IMR-90 (cell line): ENCODE data around the gene ASB1. TPM values are rescaled to one million over a fixed set of nuclear protein-coding genes. Genes with fewer than 3 reads are reported as not detected.

Experiments
- ATAC-seq: fragments of 200-7000 bp; cut with Tn5 transposase; 2 replicates; pipeline ENCODE4 v1.9.1; 2020; ENCODE audit warnings: low read depth, mild to moderate bottlenecking, moderate library complexity
- BruUV-seq: library from RNA; stranded (reverse); fragments of 400-500 nt; replicated peaks from 2 replicates; lab custom pipeline; 2021; lab: Mats Ljungman, UMichigan
- CTCF ChIA-PET: fragments of 300-600 bp; formaldehyde crosslinking; extraction: SDS; loops from one replicate; lab custom pipeline; 2021; ENCODE audit warnings: antibody characterized with exemption; lab: Yijun Ruan, JAX
- POLR2A ChIA-PET: fragments of 300-600 bp; sonication (Branson Sonifier 250); formaldehyde crosslinking; loops from one replicate; lab custom pipeline; 2022; ENCODE audit warnings: antibody characterized with exemption; ENCODE audit not compliant: unreplicated experiment; lab: Charles Lee
- DNase-seq: peaks from one replicate; pipeline ENCODE4 v3.0.0; 2013
- H2AFZ ChIP-seq: replicated peaks from 2 replicates; pipeline ENCODE3; 2013; ENCODE audit warnings: low read length, mild to moderate bottlenecking; ENCODE audit not compliant: poor library complexity
- H2AK5ac ChIP-seq: 2 replicates; pipeline ENCODE4 v1.6.1; 2013; ENCODE audit warnings: low read depth, low read length, inconsistent platforms
- H2AK9ac ChIP-seq: replicated peaks from 2 replicates; pipeline ENCODE3; 2013; ENCODE audit warnings: mild to moderate bottlenecking, low read depth, low read length, moderate library complexity; ENCODE audit not compliant: poor library complexity
- H2BK120ac ChIP-seq: 2 replicates; pipeline ENCODE4 v1.6.1; 2013; ENCODE audit warnings: low read depth, low read length, inconsistent platforms
- H2BK15ac ChIP-seq: 3 replicates; pipeline ENCODE4 v1.6.1; 2013; ENCODE audit warnings: low read depth, low read length, inconsistent platforms
- H2BK20ac ChIP-seq: 2 replicates; pipeline ENCODE4 v1.6.1; 2013; ENCODE audit warnings: low read depth, mild to moderate bottlenecking, inconsistent platforms, low read length, moderate library complexity
- H2BK5ac ChIP-seq: 2 replicates; pipeline ENCODE4 v1.6.1; 2013; ENCODE audit warnings: mild to moderate bottlenecking, low read depth, low read length, inconsistent platforms; ENCODE audit not compliant: poor library complexity, severe bottlenecking
- H3K14ac ChIP-seq: replicated peaks from 2 replicates; pipeline ENCODE4 v1.6.1; 2013; ENCODE audit warnings: low read depth, low read length, inconsistent platforms
- H3K18ac ChIP-seq: 2 replicates; pipeline ENCODE4 v1.6.1; 2013; ENCODE audit warnings: low read depth, low read length, control low read depth
- H3K23ac ChIP-seq: 2 replicates; pipeline ENCODE4 v1.6.1; 2013; ENCODE audit warnings: low read depth, low read length, inconsistent platforms
- H3K27ac ChIP-seq: 2 replicates; pipeline ENCODE4 v1.5.1; 2013; ENCODE audit warnings: mild to moderate bottlenecking, control low read depth, low read length; ENCODE audit not compliant: insufficient read depth
- H3K27me3 ChIP-seq: 2 replicates; pipeline ENCODE4 v1.6.1; 2013; ENCODE audit warnings: low read length; ENCODE audit not compliant: control insufficient read depth, insufficient read depth
- H3K36me3 ChIP-seq: 2 replicates; pipeline ENCODE4 v1.6.1; 2013; ENCODE audit warnings: low read length, mixed read lengths; ENCODE audit not compliant: control insufficient read depth, insufficient read depth
- H3K4ac ChIP-seq: 2 replicates; pipeline ENCODE4 v1.6.1; 2013; ENCODE audit warnings: low read depth, low read length, inconsistent platforms
- H3K4me1 ChIP-seq: 2 replicates; pipeline ENCODE4 v1.6.1; 2013; ENCODE audit warnings: low read length, mixed read lengths; ENCODE audit not compliant: control insufficient read depth, insufficient read depth
- H3K4me2 ChIP-seq: 2 replicates; pipeline ENCODE4 v1.6.1; 2013; ENCODE audit warnings: low read depth, mild to moderate bottlenecking, control low read depth, low read length, moderate library complexity
- H3K4me3 ChIP-seq: 2 replicates; pipeline ENCODE4 v1.5.1; 2013; ENCODE audit warnings: low read depth, mild to moderate bottlenecking, control low read depth, low read length, moderate library complexity; ENCODE audit not compliant: insufficient read depth
- H3K56ac ChIP-seq: 2 replicates; pipeline ENCODE4 v1.6.1; 2013; ENCODE audit warnings: low read length, inconsistent platforms; ENCODE audit not compliant: insufficient read depth; ENCODE audit errors: extremely low read depth
- H3K79me1 ChIP-seq, 2 experiments: 2 replicates each; pipeline ENCODE4 v1.6.1; 2013; ENCODE audit warnings: low read length in 2 of 2, inconsistent platforms in 1 of 2, low read depth in 1 of 2
- H3K9ac ChIP-seq: 2 replicates; pipeline ENCODE4 v1.6.1; 2013; ENCODE audit warnings: low read depth, low read length, control low read depth
- H3K9me1 ChIP-seq: 2 replicates; pipeline ENCODE4 v1.6.1; 2013; ENCODE audit warnings: low read length, inconsistent platforms; ENCODE audit not compliant: insufficient read depth
- H3K9me3 ChIP-seq: 2 replicates; pipeline ENCODE4 v1.6.1; 2013; ENCODE audit warnings: low read length; ENCODE audit not compliant: control insufficient read depth, insufficient read depth
- H4K20me1 ChIP-seq: 2 replicates; pipeline ENCODE4 v1.6.1; 2013; ENCODE audit warnings: low read length, inconsistent platforms; ENCODE audit not compliant: insufficient read depth
- H4K5ac ChIP-seq: 2 replicates; pipeline ENCODE4 v1.6.1; 2013; ENCODE audit warnings: mild to moderate bottlenecking, low read depth, low read length, control low read depth
- H4K8ac ChIP-seq, 2 experiments: 2 replicates each; pipeline ENCODE4 v1.6.1; 2013; ENCODE audit warnings: low read depth in 2 of 2, low read length in 2 of 2, control low read depth in 1 of 2, inconsistent platforms in 1 of 2
- H4K91ac ChIP-seq: 2 replicates; pipeline ENCODE4 v1.6.1; 2013; ENCODE audit warnings: low read depth, low read length, inconsistent platforms; ENCODE audit not compliant: insufficient read depth
- BHLHE40 ChIP-seq: fragments of 150-350 bp; IDR thresholded peaks from 2 replicates; pipeline ENCODE4 v1.6.1; 2016; ENCODE audit warnings: mild to moderate bottlenecking, low read depth, low read length
- CEBPB ChIP-seq: IDR thresholded peaks from 2 replicates; pipeline ENCODE4 v1.6.1; 2012; ENCODE audit warnings: low read depth, low read length, improper control_type of control experiment
- CHD1 ChIP-seq: IDR thresholded peaks from 2 replicates; pipeline ENCODE4 v1.6.1; 2012; ENCODE audit warnings: low read depth, low read length, improper control_type of control experiment
- CTCF ChIP-seq: conservative IDR thresholded peaks from 2 replicates; pipeline ENCODE4 v1.5.1; 2012; ENCODE audit warnings: mild to moderate bottlenecking, low read depth, low read length, improper control_type of control experiment
- ELK1 ChIP-seq: fragments of 150-350 bp; IDR thresholded peaks from 2 replicates; pipeline ENCODE4 v1.6.1; 2016; ENCODE audit warnings: low read depth, mild to moderate bottlenecking, low read length, moderate library complexity, borderline replicate concordance
- FOS ChIP-seq: fragments of 150-350 bp; IDR thresholded peaks from 2 replicates; pipeline ENCODE4 v1.6.1; 2016; ENCODE audit warnings: low read depth, low read length
- MAFK ChIP-seq: IDR thresholded peaks from 2 replicates; pipeline ENCODE4 v1.6.1; 2012; ENCODE audit warnings: low read depth, low read length, improper control_type of control experiment
- MAZ ChIP-seq: IDR thresholded peaks from 2 replicates; pipeline ENCODE4 v1.6.1; 2012; ENCODE audit warnings: low read depth, mild to moderate bottlenecking, low read length, improper control_type of control experiment, moderate library complexity, borderline replicate concordance
- NFE2L2 ChIP-seq: fragments of 150-350 bp; IDR thresholded peaks from 2 replicates; pipeline ENCODE4 v1.6.1; 2016; ENCODE audit warnings: low read depth, mild to moderate bottlenecking, low read length
- POLR2A ChIP-seq: IDR thresholded peaks from 2 replicates; pipeline ENCODE4 v1.6.1; 2012; ENCODE audit warnings: mild to moderate bottlenecking, low read depth, low read length
- RFX5 ChIP-seq: IDR thresholded peaks from 2 replicates; pipeline ENCODE4 v1.8.0; 2012; ENCODE audit warnings: low read depth, mild to moderate bottlenecking, low read length, moderate library complexity
- WGBS, 2 experiments: methylation state at CpG; one replicate each; pipeline versions ENCODE4 v1.1.5 to v1.1.7; 2013; ENCODE audit warnings: missing lambda C conversion rate in 2 of 2; ENCODE audit not compliant: insufficient read length in 1 of 2; ENCODE audit errors: extremely low coverage in 2 of 2; 5-methylcytosine and 5-hydroxymethylcytosine counted together
- dilution Hi-C: fragments of 300-500 bp; cut with HindIII; formaldehyde crosslinking; loops from one replicate; pipeline ENCODE4 v1.14.3; 2018; ENCODE audit warnings: low sequenced_read_pairs; ENCODE audit not compliant: unreplicated experiment
- in situ Hi-C: fragments of 300-500 bp; cut with MboI; formaldehyde crosslinking; loops from 3 replicates; pipeline ENCODE4 v1.14.3; 2019; ENCODE audit warnings: low sequenced_read_pairs, inconsistent platforms, mixed read lengths
- intact Hi-C: fragments of 100-400 bp; cut with micrococcal nuclease; formaldehyde crosslinking; loops from 2 replicates; pipeline ENCODE4 v1.10.0; 2022
- polyA plus RNA-seq, 3 experiments: library from polyadenylated mRNA; depleted of rRNA; stranded (reverse); fragments of >200 nt; gene quantifications; 2 replicates each; pipeline ENCODE4 v1.2.3, GENCODE V29; 2012; ENCODE audit warnings: low replicate concordance in 1 of 3
- total RNA-seq: library from RNA; depleted of rRNA; stranded (reverse); fragments of >200 nt; gene quantifications from 2 replicates; pipeline ENCODE4 v1.2.3, GENCODE V29; 2012

ASB1 gene
- total and polyA plus RNA-seq, 2 of the 4 experiments (the other 2 are of a cell fraction): 23.5 to 37.3 TPM

GRCh38 chr2:238459081-238459629 lies 32.4 kb downstream of the ASB1 start:
- Histone ChIP-seq H2AFZ (peak overlapping the region; percentile 26), H3K4me1 (peaks cover 7% of the 10 kb centered on the region), H2BK5ac (no peak overlapping the region), H3K4me3 (no peak overlapping the region), H3K4me2 (no peak overlapping the region), H4K20me1 (no peaks in the 10 kb centered on the region), H3K9me3 (peaks cover 15% of the 10 kb centered on the region), H2BK15ac (no peak overlapping the region), H3K9ac (no peak overlapping the region), H2AK5ac (no peak overlapping the region), H3K79me1 (no peaks in the 10 kb centered on the region), H3K56ac (no peak overlapping the region), H4K5ac (no peak overlapping the region), H4K8ac (no peak overlapping the region), H3K23ac (no peak overlapping the region; the same call in 1 of the 2 replicates), H3K9me1 (no peaks in the 10 kb centered on the region; the same call in 1 of the 2 replicates), H3K4ac (no peak overlapping the region), H3K18ac (no peak overlapping the region), H2BK20ac (no peak overlapping the region), H2AK9ac (no peak overlapping the region), H3K27ac (no peak overlapping the region), H3K27me3 (no peaks in the 10 kb centered on the region), H4K91ac (no peak overlapping the region), H3K36me3 (no peaks in the 10 kb centered on the region), H2BK120ac (no peak overlapping the region), H3K14ac (no peak overlapping the region)
- peak; percentile 38 for ATAC-seq
- ChIA-PET CTCF (interaction anchor here (0.6 kb wide), 1 partner anchor 304 kb away, joined by 3 read pairs; no protein-coding TSS in a partner anchor), POLR2A (no interaction called here)
- TF ChIP-seq NFE2L2 (no peak), CTCF (no peak), RFX5 (no peak), MAZ (no peak), ELK1 (no peak), BHLHE40 (no peak), FOS (no peak), CHD1 (no peak), MAFK (no peak), CEBPB (no peak), POLR2A (no peak)
- no TSS peak for BruUV-seq
- in situ Hi-C loops (no loop called here), intact Hi-C loops (no loop called here), dilution Hi-C loops (no loop called here)
- DNase-seq: peak; percentile 46
- WGBS, 2 experiments: 48% methylated on average over 6 of the region's 8 CpGs; no CpG with 5 or more reads in 1 of the 2 experiments
